Mammary epithelial cell (primary cell): Measurements from ENCODE around the gene SLC6A13.

Experiments
- EZH2 ChIP-seq: IDR thresholded peaks from 2 replicates; pipeline ENCODE4 v1.6.1; 2012; ENCODE audit warnings: low read length, inconsistent platforms, borderline replicate concordance
- TF ChIP-seq, protein P1 (sequence below), 2 donors: IDR thresholded peaks in 1 of 2; conservative IDR thresholded peaks in 1 of 2; 2 replicates each; pipeline ENCODE4 v1.5.1; 2011 to 2012; ENCODE audit warnings: inconsistent platforms in 2 of 2, low read length in 2 of 2, mild to moderate bottlenecking in 2 of 2, control low read depth in 1 of 2, low read depth in 1 of 2; ENCODE audit not compliant: insufficient read depth in 1 of 2; ENCODE audit errors: extremely low read depth in 1 of 2

DNA sequence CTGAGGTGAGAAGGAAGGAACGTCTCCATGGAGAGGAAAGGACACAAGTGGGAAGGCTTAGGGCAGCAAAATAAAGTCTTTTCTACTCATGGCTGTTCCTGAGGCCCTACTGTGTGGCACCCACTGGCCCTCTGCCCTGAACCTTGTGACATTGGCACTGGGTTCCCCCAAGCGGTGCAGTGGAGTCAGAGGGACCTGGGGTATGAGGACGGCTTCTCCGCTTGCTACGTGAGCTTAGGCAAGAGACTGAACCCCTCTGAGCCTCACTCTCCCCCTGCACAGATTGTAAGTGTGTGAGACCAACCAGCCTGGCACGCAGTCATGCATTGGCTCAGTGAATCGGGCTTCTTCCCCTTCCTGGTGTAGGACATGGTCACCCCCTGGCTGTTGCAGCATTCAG, 68.4 kb downstream of the SLC6A13 start:
- TF ChIP-seq, protein P1, sequence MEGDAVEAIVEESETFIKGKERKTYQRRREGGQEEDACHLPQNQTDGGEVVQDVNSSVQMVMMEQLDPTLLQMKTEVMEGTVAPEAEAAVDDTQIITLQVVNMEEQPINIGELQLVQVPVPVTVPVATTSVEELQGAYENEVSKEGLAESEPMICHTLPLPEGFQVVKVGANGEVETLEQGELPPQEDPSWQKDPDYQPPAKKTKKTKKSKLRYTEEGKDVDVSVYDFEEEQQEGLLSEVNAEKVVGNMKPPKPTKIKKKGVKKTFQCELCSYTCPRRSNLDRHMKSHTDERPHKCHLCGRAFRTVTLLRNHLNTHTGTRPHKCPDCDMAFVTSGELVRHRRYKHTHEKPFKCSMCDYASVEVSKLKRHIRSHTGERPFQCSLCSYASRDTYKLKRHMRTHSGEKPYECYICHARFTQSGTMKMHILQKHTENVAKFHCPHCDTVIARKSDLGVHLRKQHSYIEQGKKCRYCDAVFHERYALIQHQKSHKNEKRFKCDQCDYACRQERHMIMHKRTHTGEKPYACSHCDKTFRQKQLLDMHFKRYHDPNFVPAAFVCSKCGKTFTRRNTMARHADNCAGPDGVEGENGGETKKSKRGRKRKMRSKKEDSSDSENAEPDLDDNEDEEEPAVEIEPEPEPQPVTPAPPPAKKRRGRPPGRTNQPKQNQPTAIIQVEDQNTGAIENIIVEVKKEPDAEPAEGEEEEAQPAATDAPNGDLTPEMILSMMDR (conservative IDR thresholded peaks at IDR 0.05 in 1 of 2, IDR thresholded peaks at IDR 0.05 in 1 of 2; ENCODE audit: extremely low read depth in 1 of 2, insufficient read depth in 1 of 2, low read depth in 1 of 2, low read length in 2 of 2) = no peak
- TF ChIP-seq EZH2 = no peak
